ENCODE measurements around the gene FOXC1. TPM values are rescaled to one million over a fixed set of nuclear protein-coding genes. Genes with fewer than 3 reads are reported as not detected.

Gene FOXC1
- total RNA-seq, 2 experiments from 2014 or later: not detected

DNA sequence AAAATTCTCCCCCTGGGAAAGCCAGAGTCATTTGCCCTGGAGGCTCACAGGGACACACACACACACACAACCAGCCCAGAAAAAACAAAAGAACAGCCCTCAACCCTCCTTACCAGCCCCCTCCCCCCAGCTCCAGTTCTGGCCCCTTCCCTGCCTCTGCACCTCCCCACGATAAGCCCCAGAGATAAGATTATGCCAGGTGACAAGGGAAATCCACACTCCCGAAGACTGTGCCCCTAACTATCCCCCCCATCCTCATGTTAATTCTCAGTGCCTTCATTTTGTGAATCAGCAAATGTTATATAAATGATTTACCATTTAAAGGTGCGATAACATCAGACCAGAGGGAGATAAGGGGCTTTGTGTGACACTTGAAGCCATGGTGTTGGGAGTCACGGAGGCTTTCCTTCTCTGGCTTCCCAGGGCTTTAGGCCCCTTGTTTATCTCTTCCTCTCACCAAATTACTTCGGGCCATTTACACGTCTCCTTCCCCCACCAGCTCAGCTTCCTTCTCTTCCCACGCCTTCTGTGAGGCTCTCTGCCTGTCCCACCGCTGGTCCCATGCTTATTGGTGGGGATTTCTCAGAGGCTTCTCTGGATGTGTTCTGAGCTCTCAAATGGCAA, 12.5 kb upstream of the FOXC1 start:
- no peak overlapping the region for H3K4me3 ChIP-seq (ENCODE audit: low read depth, low read length, poor library complexity, severe bottlenecking)
- ChIA-PET CTCF (ENCODE audit: unreplicated experiment) (no interaction called here), POLR2A (interaction anchor here (0.7 kb wide), 1 partner anchor 16 kb away, joined by 3 read pairs; no protein-coding TSS in a partner anchor)
- no TSS peak for BruUV-seq (replicated peaks)
- no peak for DNase-seq (ENCODE audit: low spot score)
- no peak overlapping the region for H3K27ac ChIP-seq (ENCODE audit: low read depth, low read length, poor library complexity, severe bottlenecking)
- TF ChIP-seq CTCF (conservative IDR thresholded peaks at IDR 0.05; ENCODE audit: low read length): no peak
- TF ChIP-seq EZH2phosphoT487 (IDR thresholded peaks at IDR 0.05; ENCODE audit: borderline replicate concordance, low read depth, low read length): no peak
- H3K4me2 ChIP-seq (ENCODE audit: low read length): no peak overlapping the region
- H3K9me2 ChIP-seq (ENCODE audit: insufficient read depth, low read length): no peaks in the 10 kb centered on the region
- no peak overlapping the region for H2AFZ ChIP-seq (ENCODE audit: low read length)
- no peaks in the 10 kb centered on the region for H3K79me2 ChIP-seq (ENCODE audit: insufficient read depth, low read depth, low read length)
- H3K4me1 ChIP-seq (ENCODE audit: insufficient read depth, low read length, poor library complexity, severe bottlenecking): no peaks in the 10 kb centered on the region
- H3K36me3 ChIP-seq (ENCODE audit: insufficient read depth, low read length): no peaks in the 10 kb centered on the region
- intact Hi-C loops (cut with micrococcal nuclease; ENCODE audit: unreplicated experiment): loop anchor here (2.0 to 5.0 kb wide), 2 partner anchors 758 to 1035 kb away; no protein-coding TSS in a partner anchor
- no peaks in the 10 kb centered on the region for H3K9me3 ChIP-seq (ENCODE audit: low read length)
- no peaks in the 10 kb centered on the region for H4K20me1 ChIP-seq (ENCODE audit: insufficient read depth, low read length)

- ChIA-PET POLR2A (no interaction called here), CTCF (ENCODE audit: unreplicated experiment) (no interaction called here)
- Histone ChIP-seq H3K36me3 (ENCODE audit: insufficient read depth, low read length) (no peaks in the 10 kb centered on the region), H3K4me1 (ENCODE audit: insufficient read depth, low read length, poor library complexity, severe bottlenecking) (no peaks in the 10 kb centered on the region), H4K20me1 (ENCODE audit: insufficient read depth, low read length) (no peaks in the 10 kb centered on the region), H3K27ac (ENCODE audit: low read depth, low read length, poor library complexity, severe bottlenecking) (no peak overlapping the region), H3K4me3 (ENCODE audit: low read depth, low read length, poor library complexity, severe bottlenecking) (no peak overlapping the region), H3K9me2 (ENCODE audit: insufficient read depth, low read length) (no peaks in the 10 kb centered on the region), H3K4me2 (ENCODE audit: low read length) (no peak overlapping the region), H3K79me2 (ENCODE audit: insufficient read depth, low read depth, low read length) (no peaks in the 10 kb centered on the region), H3K9me3 (ENCODE audit: low read length) (no peaks in the 10 kb centered on the region), H2AFZ (ENCODE audit: low read length) (no peak overlapping the region)
- no TSS peak for BruUV-seq (replicated peaks)
- intact Hi-C loops (cut with micrococcal nuclease; ENCODE audit: unreplicated experiment): loop anchor here (2.0 to 5.0 kb wide), 2 partner anchors 757 to 1034 kb away; no protein-coding TSS in a partner anchor
- no peak for TF ChIP-seq EZH2phosphoT487 (IDR thresholded peaks at IDR 0.05; ENCODE audit: borderline replicate concordance, low read depth, low read length)
- TF ChIP-seq CTCF (conservative IDR thresholded peaks at IDR 0.05; ENCODE audit: low read length): no peak
- DNase-seq (ENCODE audit: low spot score): no peak
Measured at GRCh38 chr6:1597924-1598323, 11.8 kb upstream of the FOXC1 start.

GRCh38 chr6:1598433-1598832, 11.3 kb upstream of the FOXC1 start:
- Histone ChIP-seq H3K4me3 (ENCODE audit: low read depth, low read length, poor library complexity, severe bottlenecking) (no peak overlapping the region), H3K4me1 (ENCODE audit: insufficient read depth, low read length, poor library complexity, severe bottlenecking) (no peaks in the 10 kb centered on the region), H3K79me2 (ENCODE audit: insufficient read depth, low read depth, low read length) (no peaks in the 10 kb centered on the region), H3K9me2 (ENCODE audit: insufficient read depth, low read length) (no peaks in the 10 kb centered on the region), H3K27ac (ENCODE audit: low read depth, low read length, poor library complexity, severe bottlenecking) (no peak overlapping the region), H3K9me3 (ENCODE audit: low read length) (no peaks in the 10 kb centered on the region), H2AFZ (ENCODE audit: low read length) (no peak overlapping the region), H3K36me3 (ENCODE audit: insufficient read depth, low read length) (no peaks in the 10 kb centered on the region), H4K20me1 (ENCODE audit: insufficient read depth, low read length) (no peaks in the 10 kb centered on the region), H3K4me2 (ENCODE audit: low read length) (no peak overlapping the region)
- CTCF ChIA-PET (ENCODE audit: unreplicated experiment): no interaction called here
- POLR2A ChIA-PET: no interaction called here
- BruUV-seq (replicated peaks): no TSS peak
- intact Hi-C loops (cut with micrococcal nuclease; ENCODE audit: unreplicated experiment): loop anchor here (5.0 kb wide), 1 partner anchor 1034 kb away; no protein-coding TSS in a partner anchor
- DNase-seq (ENCODE audit: low spot score): no peak
- TF ChIP-seq CTCF (conservative IDR thresholded peaks at IDR 0.05; ENCODE audit: low read length): no peak
- no peak for TF ChIP-seq EZH2phosphoT487 (IDR thresholded peaks at IDR 0.05; ENCODE audit: borderline replicate concordance, low read depth, low read length)
